GM18861 (cell line): Measurements from ENCODE around the gene ARAP1.

Experiments used
- ATAC-seq: cut with Tn5 transposase; IDR thresholded peaks from one replicate; pipeline ENCODE4 v1.9.1; 2021; ENCODE audit not compliant: unreplicated experiment

ARAP1 gene

DNA sequence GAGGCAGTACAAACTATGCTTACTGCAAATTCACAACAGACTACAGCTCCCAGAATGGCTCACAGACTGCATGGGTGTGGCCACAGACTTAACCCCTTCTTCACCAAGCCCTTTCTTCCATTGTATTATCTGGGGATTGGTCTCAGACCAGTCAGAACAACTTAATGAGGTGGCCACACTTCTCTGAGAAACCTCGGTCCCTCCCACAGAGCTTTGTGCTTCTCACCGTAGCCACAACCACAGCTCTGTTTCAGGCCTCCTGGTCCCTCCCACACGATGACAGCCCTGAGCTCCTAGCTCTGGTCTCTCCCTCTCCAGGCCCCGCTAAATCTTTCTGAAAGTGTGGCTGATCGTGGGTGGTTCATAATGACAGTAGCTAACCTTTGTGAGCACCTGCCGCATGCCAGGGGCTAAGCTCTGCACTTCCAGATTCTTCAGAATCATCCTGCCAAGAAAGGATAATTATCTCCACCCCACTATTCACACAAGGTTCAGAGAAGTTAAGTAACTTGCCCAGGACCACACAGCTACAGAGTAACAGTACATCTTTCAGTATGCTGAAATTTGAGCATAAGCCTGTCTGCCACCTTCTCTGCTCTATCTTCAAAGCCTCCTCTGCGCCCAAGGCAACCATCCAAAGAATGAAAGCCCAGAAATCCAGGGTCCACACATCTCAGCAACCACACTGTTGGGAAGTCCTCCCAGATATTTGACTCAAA lies 83.4 kb downstream of the ARAP1 start:
- ATAC-seq: no peak

DNA sequence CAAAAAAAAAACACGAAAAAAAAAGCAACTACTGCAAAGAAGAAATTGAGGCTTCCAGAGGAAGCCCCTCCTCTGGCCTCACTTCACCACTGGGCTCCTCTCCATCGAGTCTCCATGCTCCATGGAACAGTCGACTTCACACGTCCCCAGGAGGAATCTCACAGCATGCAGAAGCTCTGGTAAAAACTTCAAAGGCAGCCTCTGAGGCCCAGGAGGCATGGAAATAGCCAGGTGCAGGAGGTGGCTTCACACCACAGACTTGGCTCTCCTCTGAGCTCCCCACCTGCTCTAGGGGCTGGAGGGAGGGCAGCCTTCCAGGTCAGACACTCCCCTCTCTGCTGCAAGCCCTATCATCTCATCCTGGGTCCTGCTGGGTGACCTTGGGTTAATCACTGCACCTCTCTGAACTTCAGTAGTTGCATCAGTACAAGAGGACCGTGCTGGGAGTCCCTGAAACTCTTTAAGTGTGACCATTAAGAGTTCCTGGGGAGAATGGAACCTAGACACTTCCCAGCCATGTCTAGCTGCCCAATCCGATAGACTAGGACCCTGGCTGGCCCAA lies 86.2 kb downstream of the ARAP1 start:
- no peak for ATAC-seq

DNA sequence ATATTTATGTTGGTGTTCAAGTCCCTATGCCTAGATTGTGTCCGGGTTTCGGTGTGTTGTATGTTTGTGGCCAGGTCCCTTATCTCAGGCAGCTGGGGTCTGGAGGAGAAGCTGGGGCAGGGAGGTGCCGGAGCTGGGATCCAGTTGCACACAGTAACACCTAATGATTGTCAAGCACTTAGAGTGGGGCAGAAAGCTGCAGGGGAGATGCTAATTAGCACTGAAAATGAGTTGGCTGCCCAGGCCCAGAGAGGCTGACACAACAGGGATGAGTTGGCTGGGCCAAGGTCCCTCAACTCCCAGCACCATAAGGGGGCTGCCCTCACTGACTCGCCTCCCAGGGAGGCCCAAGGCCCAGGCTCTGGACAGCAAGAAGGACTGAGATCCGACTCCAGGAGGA lies 90.2 kb downstream of the ARAP1 start:
- ATAC-seq: no peak

DNA sequence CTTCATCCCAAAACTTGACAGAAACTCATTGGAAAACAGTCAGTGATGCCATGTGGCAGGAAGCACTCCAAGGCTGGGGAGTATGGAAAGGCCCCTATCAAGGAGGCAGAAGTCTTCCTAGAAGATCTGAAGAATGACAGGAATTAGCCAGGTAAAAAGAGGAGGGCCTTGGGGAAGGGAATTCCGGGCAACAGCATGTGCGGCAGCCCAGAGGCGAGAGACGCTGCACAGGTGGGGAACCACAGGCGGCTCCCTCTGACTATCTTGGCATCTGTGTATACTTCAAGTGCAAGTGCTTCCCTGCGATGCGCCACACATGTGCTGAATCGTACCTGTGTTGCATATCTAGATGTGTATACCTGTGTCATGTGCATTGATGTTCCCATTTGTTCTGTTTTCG lies 90.7 kb downstream of the ARAP1 start:
- ATAC-seq: no peak

DNA sequence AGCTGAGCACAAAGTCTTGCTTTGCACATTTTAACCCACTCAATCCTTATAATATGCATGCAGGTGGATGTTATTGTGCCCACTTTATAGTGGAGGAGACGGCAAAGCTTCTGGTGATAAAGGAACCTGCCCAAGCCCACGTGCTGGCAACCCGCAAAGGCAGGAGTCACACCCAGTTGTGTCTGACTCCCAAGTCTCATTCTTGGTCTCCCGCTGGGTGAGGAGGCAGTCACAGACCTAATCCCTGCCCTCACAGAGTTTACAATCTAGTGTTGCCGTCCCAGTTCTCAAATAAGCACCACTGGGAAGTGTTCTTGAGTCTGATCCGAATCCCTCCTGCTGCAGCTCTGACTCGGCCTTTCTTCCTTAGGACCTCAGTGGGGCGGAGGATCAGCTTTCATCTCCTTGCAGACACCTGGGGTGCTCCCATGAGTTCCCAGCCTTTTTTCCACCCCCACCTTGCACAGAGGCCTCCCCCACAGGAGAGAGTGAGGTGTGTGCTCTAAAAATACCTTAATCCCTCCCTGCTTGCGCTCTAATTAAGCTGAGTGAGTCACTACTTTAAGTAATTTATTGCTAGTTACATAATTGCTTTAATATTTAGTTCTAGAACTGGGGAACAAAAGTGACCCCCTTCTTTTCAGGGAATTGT lies 93.1 kb downstream of the ARAP1 start:
- ATAC-seq: no peak

DNA sequence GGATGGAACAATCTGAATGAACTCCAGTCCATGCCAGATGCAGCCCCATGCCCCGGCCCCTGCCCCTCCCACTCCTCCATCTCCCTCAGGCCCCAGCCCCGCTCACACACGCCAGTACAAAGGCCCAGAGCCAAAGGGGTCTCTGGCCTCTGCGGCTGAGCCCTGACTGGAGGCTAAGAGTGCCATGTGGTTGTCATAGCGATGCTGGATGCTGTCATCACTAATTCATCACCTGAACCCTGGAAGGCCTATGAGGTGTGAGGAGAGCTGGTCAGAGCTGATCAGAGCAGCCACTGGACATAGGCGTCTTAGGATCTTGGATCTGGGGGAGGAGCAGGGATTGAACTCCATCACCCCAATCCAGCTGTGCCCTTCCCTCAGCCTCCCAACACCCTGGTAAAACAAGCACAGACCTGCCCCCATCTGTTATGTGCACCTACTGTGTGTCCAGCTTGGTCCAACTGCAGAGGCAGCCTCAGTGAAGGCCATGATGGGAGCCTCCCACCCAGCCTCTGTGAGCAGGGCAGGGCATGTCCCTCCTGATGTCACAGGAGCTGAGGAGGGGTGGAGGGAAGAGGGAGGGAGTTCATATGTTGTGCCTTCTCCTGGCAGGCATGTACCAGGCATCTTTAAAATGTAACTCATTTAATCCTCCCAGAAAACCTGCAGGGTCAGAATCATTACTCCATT lies 94.7 kb downstream of the ARAP1 start:
- ATAC-seq: no peak

GRCh38 chr11:72655896-72656464 lies 96.2 kb downstream of the ARAP1 start:
- ATAC-seq: no peak

- ATAC-seq: no peak
Observed at GRCh38 chr11:72655014-72655413, 97.2 kb downstream of the ARAP1 start.

GRCh38 chr11:72653649-72654048 lies 98.6 kb downstream of the ARAP1 start:
- ATAC-seq: no peak

DNA sequence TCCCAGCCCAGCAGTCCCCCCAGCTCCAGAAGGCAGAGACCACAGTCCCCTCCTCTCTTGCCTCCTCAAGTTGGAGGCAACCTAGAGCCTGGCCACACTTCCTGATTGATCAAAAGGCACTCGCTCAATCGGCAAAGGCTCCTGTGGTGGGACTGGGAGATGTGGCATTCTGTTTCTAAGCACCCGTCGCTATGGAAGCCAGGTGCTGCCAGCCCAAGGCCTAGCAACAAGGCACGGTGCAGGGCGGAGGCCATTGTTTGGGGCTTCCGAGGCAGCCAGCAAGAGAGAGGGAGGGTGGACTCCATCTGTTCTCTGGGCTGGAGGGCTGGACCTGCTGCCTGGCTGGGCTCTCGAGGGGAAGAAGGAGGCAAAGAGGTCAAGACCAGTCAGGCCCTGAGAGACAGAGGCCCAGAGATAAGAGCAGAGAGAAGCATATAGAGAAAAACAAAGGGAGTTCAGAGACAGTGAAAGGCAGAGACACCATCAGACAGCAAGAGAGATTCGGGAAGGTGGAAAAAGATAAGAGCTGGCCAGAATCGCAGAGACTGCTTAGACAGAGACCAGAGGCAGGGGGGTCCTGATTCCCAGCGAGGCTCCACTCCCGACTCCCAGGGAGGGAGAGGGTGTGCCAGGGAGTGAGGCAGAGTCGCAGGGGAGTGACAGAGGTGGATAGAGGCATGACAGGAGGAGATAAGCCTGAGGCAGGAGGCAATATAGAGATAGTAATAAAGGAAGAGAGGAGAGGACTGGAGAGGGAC lies 99.2 kb downstream of the ARAP1 start:
- ATAC-seq: no peak

GRCh38 chr11:72652133-72652532 lies 100.1 kb downstream of the ARAP1 start:
- ATAC-seq: no peak

DNA sequence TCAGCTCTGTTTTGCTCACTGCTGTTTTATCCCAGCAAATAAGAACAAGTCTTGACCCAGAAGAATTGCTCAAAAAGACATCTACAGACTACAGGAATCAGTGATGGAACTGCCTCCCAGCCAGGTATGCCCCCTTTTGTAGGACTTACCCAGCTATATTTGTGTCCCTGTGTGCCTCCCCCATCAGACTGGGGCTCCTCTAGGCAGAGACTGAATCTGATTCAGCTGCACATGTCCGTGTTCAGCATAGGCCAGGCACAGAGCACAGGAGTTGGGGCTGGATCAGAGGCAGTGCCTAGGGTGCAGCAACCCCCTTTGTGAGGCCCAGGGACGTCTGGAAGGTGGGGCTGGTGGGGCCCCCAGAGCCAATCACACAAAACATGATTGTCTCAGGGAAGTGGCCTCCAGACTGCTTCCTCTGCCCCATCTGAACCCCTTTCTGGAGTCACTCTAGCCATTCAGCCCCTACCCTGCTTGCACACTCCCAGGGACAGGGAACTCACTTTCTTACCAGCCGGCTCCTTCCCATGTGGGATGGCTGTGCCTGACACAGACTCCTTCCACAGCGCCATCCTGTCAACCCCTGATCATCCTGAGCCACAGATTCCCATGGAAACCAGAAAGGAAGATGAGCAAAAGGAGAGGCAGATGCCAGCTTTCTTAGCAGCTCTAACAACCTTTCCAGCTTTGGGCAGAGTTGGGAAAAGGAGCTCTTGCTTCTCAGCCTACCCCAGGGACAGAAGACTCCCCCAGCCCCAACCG lies 102.8 kb downstream of the ARAP1 start:
- no peak for ATAC-seq

GRCh38 chr11:72648384-72649136 lies 103.6 kb downstream of the ARAP1 start:
- no peak for ATAC-seq

- ATAC-seq: no peak
Observed at GRCh38 chr11:72647882-72648281, 104.3 kb downstream of the ARAP1 start.

GRCh38 chr11:72646472-72646871 lies 105.7 kb downstream of the ARAP1 start:
- ATAC-seq: no peak

- ATAC-seq: no peak
Observed at GRCh38 chr11:72646024-72646423, 106.2 kb downstream of the ARAP1 start.

DNA sequence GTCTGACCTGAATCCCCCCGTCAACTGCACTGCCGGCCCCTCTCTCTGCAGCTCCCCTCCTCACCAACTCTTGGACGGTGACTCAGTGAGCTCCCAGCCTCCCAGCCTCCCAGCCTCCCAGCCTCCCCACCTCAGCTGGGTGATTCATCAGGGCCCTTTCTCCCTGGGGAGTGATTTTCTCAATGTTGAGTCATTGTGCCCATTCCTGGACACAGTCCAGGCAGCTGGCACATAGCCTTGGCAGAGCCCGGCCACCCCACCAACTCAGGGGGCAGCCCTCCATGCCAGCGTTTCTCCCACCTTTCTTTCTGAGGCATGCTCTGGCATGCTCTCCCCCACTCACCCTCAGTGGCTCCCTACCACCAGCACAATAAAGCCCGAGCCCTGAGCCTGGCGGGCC lies 108.7 kb downstream of the ARAP1 start:
- no peak for ATAC-seq

GRCh38 chr11:72642884-72643522 lies 109.2 kb downstream of the ARAP1 start:
- no peak for ATAC-seq
